ENCODE data around the gene DISP1.

Gene DISP1, protein sequence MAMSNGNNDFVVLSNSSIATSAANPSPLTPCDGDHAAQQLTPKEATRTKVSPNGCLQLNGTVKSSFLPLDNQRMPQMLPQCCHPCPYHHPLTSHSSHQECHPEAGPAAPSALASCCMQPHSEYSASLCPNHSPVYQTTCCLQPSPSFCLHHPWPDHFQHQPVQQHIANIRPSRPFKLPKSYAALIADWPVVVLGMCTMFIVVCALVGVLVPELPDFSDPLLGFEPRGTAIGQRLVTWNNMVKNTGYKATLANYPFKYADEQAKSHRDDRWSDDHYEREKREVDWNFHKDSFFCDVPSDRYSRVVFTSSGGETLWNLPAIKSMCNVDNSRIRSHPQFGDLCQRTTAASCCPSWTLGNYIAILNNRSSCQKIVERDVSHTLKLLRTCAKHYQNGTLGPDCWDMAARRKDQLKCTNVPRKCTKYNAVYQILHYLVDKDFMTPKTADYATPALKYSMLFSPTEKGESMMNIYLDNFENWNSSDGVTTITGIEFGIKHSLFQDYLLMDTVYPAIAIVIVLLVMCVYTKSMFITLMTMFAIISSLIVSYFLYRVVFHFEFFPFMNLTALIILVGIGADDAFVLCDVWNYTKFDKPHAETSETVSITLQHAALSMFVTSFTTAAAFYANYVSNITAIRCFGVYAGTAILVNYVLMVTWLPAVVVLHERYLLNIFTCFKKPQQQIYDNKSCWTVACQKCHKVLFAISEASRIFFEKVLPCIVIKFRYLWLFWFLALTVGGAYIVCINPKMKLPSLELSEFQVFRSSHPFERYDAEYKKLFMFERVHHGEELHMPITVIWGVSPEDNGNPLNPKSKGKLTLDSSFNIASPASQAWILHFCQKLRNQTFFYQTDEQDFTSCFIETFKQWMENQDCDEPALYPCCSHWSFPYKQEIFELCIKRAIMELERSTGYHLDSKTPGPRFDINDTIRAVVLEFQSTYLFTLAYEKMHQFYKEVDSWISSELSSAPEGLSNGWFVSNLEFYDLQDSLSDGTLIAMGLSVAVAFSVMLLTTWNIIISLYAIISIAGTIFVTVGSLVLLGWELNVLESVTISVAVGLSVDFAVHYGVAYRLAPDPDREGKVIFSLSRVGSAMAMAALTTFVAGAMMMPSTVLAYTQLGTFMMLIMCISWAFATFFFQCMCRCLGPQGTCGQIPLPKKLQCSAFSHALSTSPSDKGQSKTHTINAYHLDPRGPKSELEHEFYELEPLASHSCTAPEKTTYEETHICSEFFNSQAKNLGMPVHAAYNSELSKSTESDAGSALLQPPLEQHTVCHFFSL (N-terminal part only)

DNA sequence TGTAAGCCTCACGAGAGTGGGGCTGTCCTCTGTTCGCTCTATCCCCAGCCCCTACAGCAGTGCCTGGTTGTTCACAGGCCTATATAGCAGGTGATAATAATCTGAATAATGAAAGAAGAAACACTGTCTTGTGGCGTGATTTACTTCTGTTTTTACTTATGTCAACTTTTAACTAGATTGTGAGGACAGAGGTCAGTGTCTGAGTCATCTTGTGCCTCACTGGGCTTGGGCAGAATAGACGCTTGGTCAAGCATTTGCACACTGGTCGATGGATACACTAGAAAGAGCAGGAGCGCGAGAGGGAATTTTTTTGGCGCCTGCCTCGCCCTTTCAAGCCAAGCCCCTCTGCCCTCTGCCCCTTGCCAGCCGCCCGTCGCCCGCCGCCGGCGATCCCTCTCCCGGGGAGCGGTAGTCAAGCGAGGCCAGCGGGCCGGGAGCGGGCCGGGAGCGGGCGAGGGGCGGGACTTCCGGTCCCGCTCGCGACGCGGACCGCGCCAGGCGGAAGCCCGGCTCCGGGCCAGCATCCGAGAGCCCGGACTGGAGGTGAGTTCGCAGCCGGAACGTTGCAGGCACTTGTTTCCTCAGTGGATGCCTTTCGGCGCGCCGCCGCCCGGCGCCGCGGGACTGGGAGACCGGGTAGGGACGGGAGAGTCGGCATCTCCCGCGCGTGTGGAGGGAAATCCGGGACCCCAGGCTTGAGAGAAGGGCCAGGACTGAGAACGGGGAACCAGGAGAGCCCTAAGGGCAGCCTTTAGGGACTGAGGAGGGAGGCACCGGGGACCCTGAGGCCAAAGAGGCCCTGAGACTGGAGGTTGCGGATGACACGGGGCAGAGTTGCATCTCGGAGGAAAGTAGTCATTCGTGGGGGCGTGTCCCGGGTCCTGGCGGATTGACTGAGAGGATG, at the start of gene DISP1:
Gene DISP1, plus strand, starts transcription at position 504 of the 904 bp plus-strand sequence. CDS start 127,785 bp downstream, outside the sequence.
- Histone ChIP-seq H3K9me3 (no peaks in the 10 kb centered on the region), H3K4me3 (peak within 1 kb of the TSS; percentile 89), H3K4me1 (peaks cover 5% of the 10 kb centered on the region; the same call in 1 of the 2 replicates), H3K36me3 (replicated peaks) (no peaks in the 10 kb centered on the region), H3K27me3 (ENCODE audit: low read depth) (no peaks in the 10 kb centered on the region)
- in situ Hi-C loops (cut with MboI; ENCODE audit: low sequenced_read_pairs), result no loop called here
- DNase-seq (ENCODE audit: low spot score in 2 of 2), result peak; percentile 61 to 79

DNA sequence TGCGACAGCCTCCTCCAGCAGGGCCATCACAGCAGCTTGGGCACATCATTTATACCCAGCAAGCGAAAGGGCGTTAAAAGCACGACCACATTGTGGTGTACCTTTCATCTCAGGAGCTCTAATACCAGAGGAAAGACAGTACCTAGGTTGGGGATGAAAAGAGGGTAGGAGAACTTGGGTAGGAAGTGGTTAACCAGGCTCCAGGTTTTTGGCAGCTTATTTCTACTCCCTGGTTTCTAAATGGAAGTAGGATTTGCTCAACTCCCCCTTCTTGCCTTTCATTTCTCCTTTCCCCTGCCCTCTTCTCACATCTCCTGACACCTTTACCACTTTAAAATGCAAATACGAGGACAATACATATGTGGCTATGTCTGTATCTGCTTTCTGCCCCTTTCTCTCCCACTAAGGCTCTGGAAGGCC, 47.7 kb upstream of the DISP1 start:
- H3K36me3 ChIP-seq (replicated peaks), result no peaks in the 10 kb centered on the region
- H3K4me1 ChIP-seq, result no peaks in the 10 kb centered on the region
- no peak for DNase-seq (ENCODE audit: low spot score in 2 of 2)
- H3K4me3 ChIP-seq, result no peak overlapping the region
- H3K27me3 ChIP-seq (ENCODE audit: low read depth), result no peaks in the 10 kb centered on the region
- in situ Hi-C loops (cut with MboI; ENCODE audit: low sequenced_read_pairs), result no loop called here
- no peaks in the 10 kb centered on the region for H3K9me3 ChIP-seq

DNA sequence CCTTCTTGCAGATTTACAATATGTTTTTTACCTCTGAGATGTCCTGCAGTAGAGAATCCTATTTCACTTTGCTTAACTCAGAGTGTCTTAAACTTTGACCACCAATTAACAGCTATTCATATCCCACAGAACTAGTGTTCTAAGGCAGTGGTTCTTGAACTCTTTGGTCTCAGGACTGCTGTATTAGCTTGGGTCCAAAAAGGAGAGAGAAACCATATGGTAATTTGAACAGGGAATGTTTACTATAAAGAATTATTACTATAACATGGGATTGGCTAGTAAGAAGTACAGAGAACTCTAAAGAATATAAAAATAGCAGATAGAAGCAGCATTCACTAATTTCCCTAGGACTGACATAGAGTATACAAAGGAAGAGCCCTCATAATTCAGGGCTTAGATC, 46.2 kb upstream of the DISP1 start:
- Histone ChIP-seq H3K36me3 (replicated peaks) (no peaks in the 10 kb centered on the region), H3K9me3 (no peaks in the 10 kb centered on the region), H3K4me1 (no peaks in the 10 kb centered on the region), H3K4me3 (no peak overlapping the region), H3K27me3 (ENCODE audit: low read depth) (no peaks in the 10 kb centered on the region)
- in situ Hi-C loops (cut with MboI; ENCODE audit: low sequenced_read_pairs), result no loop called here
- DNase-seq (ENCODE audit: low spot score in 2 of 2), result no peak

DNA sequence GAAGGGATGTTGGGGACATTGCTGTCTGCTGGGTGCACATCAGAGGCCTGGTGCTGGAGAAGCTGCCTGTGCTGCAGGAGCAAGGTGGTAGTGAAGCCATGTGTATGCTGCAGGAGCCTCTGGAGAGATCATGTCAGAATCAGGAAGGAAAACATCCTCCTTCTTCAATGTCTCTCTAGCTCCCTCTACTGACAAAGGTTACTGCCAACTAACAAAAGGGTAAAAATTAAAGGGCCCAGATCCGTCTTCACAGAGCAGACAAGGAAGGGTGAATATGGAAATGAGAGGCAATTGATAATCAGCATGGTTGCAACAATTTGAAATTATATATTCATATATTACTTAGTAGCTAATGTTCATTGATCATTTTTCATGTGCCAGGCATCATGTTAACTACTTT, 45.7 kb upstream of the DISP1 start:
- Histone ChIP-seq H3K36me3 (replicated peaks) (no peaks in the 10 kb centered on the region), H3K4me1 (no peaks in the 10 kb centered on the region), H3K4me3 (no peak overlapping the region), H3K27me3 (ENCODE audit: low read depth) (no peaks in the 10 kb centered on the region), H3K9me3 (no peaks in the 10 kb centered on the region)
- no peak for DNase-seq (ENCODE audit: low spot score in 2 of 2)
- in situ Hi-C loops (cut with MboI; ENCODE audit: low sequenced_read_pairs), result no loop called here

DNA sequence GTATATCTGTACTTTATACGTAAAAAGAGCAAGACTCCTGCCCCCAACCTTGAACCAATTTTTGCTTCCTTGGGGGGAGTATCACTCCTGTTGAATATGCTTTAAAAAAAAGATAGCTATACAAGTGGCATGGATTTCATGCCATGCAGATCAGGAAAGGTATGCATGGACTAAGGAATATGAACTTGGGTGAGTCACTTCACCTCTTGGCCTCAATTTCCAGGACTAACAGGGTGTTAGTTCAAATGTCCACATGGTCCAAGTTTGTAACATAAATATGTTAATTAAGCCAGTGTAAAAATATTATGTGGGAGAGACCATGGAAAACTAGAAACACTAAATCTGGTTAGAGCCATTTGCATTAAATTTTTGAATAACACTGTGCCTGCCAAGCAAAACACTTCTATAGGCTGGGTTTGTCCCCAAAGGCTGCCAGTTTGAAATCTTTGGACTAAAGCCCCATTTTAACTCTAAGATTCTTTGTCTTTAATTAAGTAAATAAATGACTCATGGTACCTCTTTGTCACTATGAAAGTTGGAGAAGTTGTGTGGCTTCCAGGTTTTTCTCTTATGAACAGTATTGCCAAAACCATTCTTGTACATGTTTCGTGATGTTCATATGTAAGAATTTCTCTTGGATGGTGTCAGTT, 44.7 kb upstream of the DISP1 start:
- Histone ChIP-seq H3K4me1 (no peaks in the 10 kb centered on the region), H3K36me3 (replicated peaks) (no peaks in the 10 kb centered on the region), H3K27me3 (ENCODE audit: low read depth) (no peaks in the 10 kb centered on the region), H3K9me3 (no peaks in the 10 kb centered on the region), H3K4me3 (no peak overlapping the region)
- in situ Hi-C loops (cut with MboI; ENCODE audit: low sequenced_read_pairs), result no loop called here
- no peak for DNase-seq (ENCODE audit: low spot score in 2 of 2)

DNA sequence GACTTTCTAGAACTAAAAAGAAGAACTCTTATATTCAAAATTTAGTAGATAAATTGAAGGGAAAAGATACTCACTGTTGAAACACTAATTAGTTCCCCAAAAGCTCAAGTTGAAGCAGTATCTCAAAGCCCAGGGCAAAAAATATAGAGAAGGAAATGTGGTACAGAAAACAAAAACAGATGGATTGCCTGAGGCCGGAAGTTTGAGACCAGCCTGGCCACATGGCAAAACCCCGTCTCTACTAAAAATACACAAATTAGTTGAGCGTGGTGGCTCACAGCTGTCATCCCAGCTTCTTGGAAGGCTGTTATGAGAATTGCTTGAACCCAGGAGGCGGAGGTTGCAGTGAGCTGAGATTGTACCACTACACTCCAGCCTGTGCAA, 41.9 kb upstream of the DISP1 start:
- Histone ChIP-seq H3K4me1 (no peaks in the 10 kb centered on the region), H3K36me3 (replicated peaks) (no peaks in the 10 kb centered on the region), H3K4me3 (no peak overlapping the region), H3K27me3 (ENCODE audit: low read depth) (no peaks in the 10 kb centered on the region; the same call in 1 of the 2 replicates), H3K9me3 (no peaks in the 10 kb centered on the region)
- no peak for DNase-seq (ENCODE audit: low spot score in 2 of 2)
- in situ Hi-C loops (cut with MboI; ENCODE audit: low sequenced_read_pairs), result no loop called here

DNA sequence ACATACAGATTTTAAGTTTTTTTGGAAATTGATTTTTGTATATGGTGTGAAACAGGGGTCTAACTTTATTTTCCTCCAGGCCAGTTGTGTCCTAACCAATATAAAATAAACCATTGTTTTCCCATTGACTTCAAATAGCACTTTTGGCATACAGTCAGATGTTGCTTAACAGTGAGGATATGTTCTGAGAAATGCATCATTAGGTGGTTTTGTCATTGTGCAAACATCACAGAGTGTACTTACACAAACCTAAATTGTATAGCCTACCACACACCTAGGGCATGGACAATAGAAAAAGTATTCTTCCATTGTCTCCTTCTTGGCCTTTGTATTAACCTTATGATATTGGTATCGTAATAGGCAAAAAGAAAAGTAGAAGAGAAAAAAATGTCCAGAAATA, 37.4 kb upstream of the DISP1 start:
- no peaks in the 10 kb centered on the region; the same call in 1 of the 2 replicates for H3K27me3 ChIP-seq (ENCODE audit: low read depth)
- H3K36me3 ChIP-seq (replicated peaks), result no peaks in the 10 kb centered on the region
- H3K9me3 ChIP-seq, result no peaks in the 10 kb centered on the region
- H3K4me3 ChIP-seq, result no peak overlapping the region
- H3K4me1 ChIP-seq, result no peaks in the 10 kb centered on the region
- DNase-seq (ENCODE audit: low spot score in 2 of 2), result no peak
- in situ Hi-C loops (cut with MboI; ENCODE audit: low sequenced_read_pairs), result no loop called here

DNA sequence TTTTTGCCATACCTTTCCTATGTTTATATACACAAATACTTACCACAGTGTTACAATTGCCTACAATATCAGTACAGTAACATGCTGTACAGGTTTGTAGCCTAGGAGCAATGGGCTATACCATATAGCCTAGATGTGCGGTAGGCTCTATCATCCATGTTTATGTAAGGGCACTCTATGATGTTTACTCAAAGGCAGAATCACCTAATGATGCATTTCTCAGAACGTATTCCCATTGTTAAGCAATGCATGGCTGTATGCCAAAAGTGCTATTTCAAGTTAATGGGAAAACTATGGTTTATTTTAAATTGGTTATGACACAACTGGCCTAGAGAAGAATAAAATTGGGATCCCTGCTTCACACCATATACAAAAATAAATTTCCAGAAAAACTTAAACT, 36.9 kb upstream of the DISP1 start:
- H3K4me3 ChIP-seq, result no peak overlapping the region
- H3K4me1 ChIP-seq, result no peaks in the 10 kb centered on the region
- no peak for DNase-seq (ENCODE audit: low spot score in 2 of 2)
- H3K27me3 ChIP-seq (ENCODE audit: low read depth), result no peaks in the 10 kb centered on the region; the same call in 1 of the 2 replicates
- in situ Hi-C loops (cut with MboI; ENCODE audit: low sequenced_read_pairs), result no loop called here
- no peaks in the 10 kb centered on the region for H3K36me3 ChIP-seq (replicated peaks)
- no peaks in the 10 kb centered on the region for H3K9me3 ChIP-seq

DNA sequence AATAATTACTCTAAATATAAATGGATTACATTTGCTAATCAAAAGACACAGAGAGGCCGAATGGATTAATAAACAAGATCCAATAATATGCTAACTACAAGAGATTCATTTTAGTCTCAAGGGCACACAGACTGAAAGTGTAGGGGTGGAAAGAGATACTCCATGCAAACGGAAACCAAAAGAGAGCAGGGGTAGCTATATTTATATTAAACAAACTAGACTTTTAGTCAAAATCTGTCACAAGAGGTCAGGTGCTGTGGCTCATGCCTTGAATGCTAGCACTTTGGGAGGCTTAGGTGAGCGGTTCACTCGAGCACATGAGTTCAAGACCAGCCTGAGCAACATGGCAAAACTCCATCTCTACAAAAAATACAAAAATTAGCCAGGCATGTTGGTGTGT, 33.6 kb upstream of the DISP1 start:
- no peak for DNase-seq (ENCODE audit: low spot score in 2 of 2)
- Histone ChIP-seq H3K36me3 (replicated peaks) (no peaks in the 10 kb centered on the region), H3K4me3 (no peak overlapping the region), H3K4me1 (no peaks in the 10 kb centered on the region), H3K9me3 (no peaks in the 10 kb centered on the region), H3K27me3 (ENCODE audit: low read depth) (no peaks in the 10 kb centered on the region; the same call in 1 of the 2 replicates)
- in situ Hi-C loops (cut with MboI; ENCODE audit: low sequenced_read_pairs), result no loop called here

DNA sequence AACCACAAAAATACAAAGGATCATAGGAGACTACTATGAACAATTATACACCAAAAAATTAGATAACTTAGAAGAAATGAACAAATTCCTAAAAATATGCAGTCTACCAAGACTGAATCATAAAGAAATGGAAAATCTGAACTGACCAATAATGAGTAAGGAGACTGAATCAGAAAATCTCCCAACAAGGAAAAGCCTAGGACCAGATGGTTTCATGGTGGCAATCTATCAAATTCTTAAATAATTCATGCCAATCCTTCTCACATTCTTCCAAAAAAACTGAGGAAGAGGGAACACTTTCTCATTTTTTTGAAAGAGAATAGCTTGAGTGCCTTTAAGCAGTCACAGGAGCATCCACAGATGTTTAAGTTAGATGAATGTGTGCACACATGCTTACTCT, 31.8 kb upstream of the DISP1 start:
- in situ Hi-C loops (cut with MboI; ENCODE audit: low sequenced_read_pairs), result no loop called here
- Histone ChIP-seq H3K9me3 (no peaks in the 10 kb centered on the region), H3K4me3 (no peak overlapping the region)

DNA sequence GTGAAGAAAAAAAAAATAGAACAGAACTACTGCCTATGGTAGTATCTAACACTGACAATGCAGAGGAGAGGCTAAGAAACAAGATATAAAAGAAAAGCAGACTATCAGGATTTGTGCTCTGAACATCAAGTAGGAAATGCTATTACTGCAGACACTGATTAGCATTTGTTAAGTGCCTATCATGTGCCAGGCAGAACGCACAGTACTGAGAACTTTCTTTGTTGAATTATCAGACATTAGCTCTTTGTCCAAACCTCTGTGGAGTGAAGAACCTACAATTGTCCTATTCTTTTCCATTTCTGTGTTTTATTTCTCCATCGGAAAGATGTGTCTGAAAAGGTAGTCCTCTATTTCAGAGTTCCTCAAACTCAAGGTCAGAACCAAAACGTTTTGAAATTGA, 30.5 kb upstream of the DISP1 start:
- in situ Hi-C loops (cut with MboI; ENCODE audit: low sequenced_read_pairs), result no loop called here
- peak in 1 of 2 experiments; percentile 4 for DNase-seq (ENCODE audit: low spot score in 2 of 2)
- Histone ChIP-seq H3K4me3 (no peak overlapping the region), H3K27me3 (ENCODE audit: low read depth) (no peaks in the 10 kb centered on the region), H3K4me1 (no peaks in the 10 kb centered on the region), H3K36me3 (replicated peaks) (no peaks in the 10 kb centered on the region), H3K9me3 (no peaks in the 10 kb centered on the region)

More for the DNA sequence above, 31.8 kb upstream of the DISP1 start:
- no peaks in the 10 kb centered on the region for H3K4me1 ChIP-seq
- DNase-seq (ENCODE audit: low spot score in 2 of 2), result no peak
- H3K36me3 ChIP-seq (replicated peaks), result no peaks in the 10 kb centered on the region
- H3K27me3 ChIP-seq (ENCODE audit: low read depth), result no peaks in the 10 kb centered on the region; the same call in 1 of the 2 replicates

DNA sequence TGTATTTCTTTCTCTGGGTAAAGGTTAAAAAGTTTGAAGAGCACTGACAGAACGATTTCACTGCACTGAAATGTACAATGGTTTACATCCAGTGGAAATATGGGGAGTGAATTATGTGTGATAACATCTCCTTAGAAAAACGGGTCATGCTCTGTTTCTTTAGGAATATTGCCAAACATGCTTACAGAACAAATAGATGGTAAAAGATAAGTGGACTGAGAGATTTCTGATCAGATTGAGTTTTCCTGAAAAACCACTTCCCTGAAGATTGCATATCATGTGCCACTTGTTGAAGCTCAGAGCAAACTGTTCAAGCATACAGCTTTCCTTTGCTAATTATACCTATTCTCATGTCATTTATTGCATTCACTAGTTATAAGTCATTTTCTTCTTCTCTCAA, 29.9 kb upstream of the DISP1 start:
- DNase-seq (ENCODE audit: low spot score in 2 of 2), result no peak
- Histone ChIP-seq H3K4me3 (no peak overlapping the region), H3K9me3 (no peaks in the 10 kb centered on the region), H3K27me3 (ENCODE audit: low read depth) (no peaks in the 10 kb centered on the region), H3K36me3 (replicated peaks) (no peaks in the 10 kb centered on the region), H3K4me1 (no peaks in the 10 kb centered on the region)
- in situ Hi-C loops (cut with MboI; ENCODE audit: low sequenced_read_pairs), result no loop called here
